HG03521 (cell line): Measurements from ENCODE around the gene DDX3Y.

Source experiments
- ATAC-seq: cut with Tn5 transposase; IDR thresholded peaks from one replicate; pipeline ENCODE4 v1.9.1; 2021; ENCODE audit warnings: mild to moderate bottlenecking, moderate library complexity; ENCODE audit not compliant: unreplicated experiment

DDX3Y gene

GRCh38 chrY:12904618-12905516, at the start of gene DDX3Y:
Gene DDX3Y, plus strand, starts transcription at chrY:12904868. Its CDS starts 69 bp downstream, at chrY:12904937.
- ATAC-seq = peak; percentile 87

GRCh38 chrY:12855791-12856275, 48.8 kb upstream of the DDX3Y start:
- no peak for ATAC-seq

- ATAC-seq = no peak
Measured at GRCh38 chrY:12867960-12868359, 36.7 kb upstream of the DDX3Y start.

GRCh38 chrY:12896973-12897372, 7.7 kb upstream of the DDX3Y start:
- no peak for ATAC-seq

GRCh38 chrY:12898604-12899003, 6.1 kb upstream of the DDX3Y start:
- ATAC-seq = no peak

GRCh38 chrY:12905517-12905872, 827 bp downstream of the DDX3Y start:
- peak; percentile 48 for ATAC-seq

- no peak for ATAC-seq
Measured at GRCh38 chrY:12905895-12906294, 1.2 kb downstream of the DDX3Y start.

GRCh38 chrY:12913541-12913940, 8.9 kb downstream of the DDX3Y start:
- no peak for ATAC-seq

GRCh38 chrY:12928043-12928442, 23.4 kb downstream of the DDX3Y start:
- no peak for ATAC-seq

- ATAC-seq = peak; percentile 50
Measured at GRCh38 chrY:12941725-12942687, 37.3 kb downstream of the DDX3Y start.
